C4-2B (cell line): ENCODE results near the gene NTRK2.

ENCODE experiments used
- H3K27ac ChIP-seq: fragments of 450-650 bp; 2 replicates; pipeline ENCODE4 v1.5.1; 2017
- ZFX ChIP-seq: fragments of 450-650 bp; IDR thresholded peaks from 2 replicates; pipeline ENCODE4 v1.6.1; 2017
- TF ChIP-seq, protein P1 (sequence below): fragments of 450-650 bp; conservative IDR thresholded peaks from 2 replicates; pipeline ENCODE4 v1.5.1; 2017; ENCODE audit warnings: mild to moderate bottlenecking

Gene NTRK2

DNA sequence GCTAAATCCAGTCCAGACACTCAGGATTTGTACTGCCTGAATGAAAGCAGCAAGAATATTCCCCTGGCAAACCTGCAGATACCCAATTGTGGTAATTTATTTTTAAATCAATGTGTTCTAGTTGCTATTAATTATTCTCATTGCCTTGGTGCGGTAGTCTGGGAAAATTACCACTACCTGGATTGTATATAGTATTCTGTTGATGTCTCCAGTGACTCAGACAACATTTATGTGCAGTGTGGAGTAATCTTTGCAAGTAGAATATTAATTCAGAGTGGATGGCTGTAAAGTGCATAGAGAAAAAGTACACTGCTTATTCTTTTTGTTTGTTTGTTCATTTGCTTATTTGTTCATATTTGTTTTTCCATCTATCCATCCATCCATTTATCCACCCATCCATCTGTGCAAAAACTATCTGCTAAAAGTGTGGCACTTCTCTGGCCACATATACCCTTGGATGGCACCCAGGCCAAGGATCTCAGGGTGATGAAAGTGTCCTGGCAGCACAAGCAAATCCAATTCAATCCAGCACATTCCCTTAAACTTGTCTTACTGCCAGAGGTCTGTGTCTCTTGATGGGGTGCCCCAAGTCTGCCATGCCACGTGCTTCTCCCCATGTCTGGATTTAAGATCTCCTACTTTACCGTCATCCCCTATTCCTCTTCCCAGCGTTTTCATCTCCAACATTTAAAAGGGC, 41.3 kb downstream of the NTRK2 start:
- no peak overlapping the region for H3K27ac ChIP-seq
- TF ChIP-seq, protein P1, sequence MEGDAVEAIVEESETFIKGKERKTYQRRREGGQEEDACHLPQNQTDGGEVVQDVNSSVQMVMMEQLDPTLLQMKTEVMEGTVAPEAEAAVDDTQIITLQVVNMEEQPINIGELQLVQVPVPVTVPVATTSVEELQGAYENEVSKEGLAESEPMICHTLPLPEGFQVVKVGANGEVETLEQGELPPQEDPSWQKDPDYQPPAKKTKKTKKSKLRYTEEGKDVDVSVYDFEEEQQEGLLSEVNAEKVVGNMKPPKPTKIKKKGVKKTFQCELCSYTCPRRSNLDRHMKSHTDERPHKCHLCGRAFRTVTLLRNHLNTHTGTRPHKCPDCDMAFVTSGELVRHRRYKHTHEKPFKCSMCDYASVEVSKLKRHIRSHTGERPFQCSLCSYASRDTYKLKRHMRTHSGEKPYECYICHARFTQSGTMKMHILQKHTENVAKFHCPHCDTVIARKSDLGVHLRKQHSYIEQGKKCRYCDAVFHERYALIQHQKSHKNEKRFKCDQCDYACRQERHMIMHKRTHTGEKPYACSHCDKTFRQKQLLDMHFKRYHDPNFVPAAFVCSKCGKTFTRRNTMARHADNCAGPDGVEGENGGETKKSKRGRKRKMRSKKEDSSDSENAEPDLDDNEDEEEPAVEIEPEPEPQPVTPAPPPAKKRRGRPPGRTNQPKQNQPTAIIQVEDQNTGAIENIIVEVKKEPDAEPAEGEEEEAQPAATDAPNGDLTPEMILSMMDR = no peak
- TF ChIP-seq ZFX = no peak

DNA sequence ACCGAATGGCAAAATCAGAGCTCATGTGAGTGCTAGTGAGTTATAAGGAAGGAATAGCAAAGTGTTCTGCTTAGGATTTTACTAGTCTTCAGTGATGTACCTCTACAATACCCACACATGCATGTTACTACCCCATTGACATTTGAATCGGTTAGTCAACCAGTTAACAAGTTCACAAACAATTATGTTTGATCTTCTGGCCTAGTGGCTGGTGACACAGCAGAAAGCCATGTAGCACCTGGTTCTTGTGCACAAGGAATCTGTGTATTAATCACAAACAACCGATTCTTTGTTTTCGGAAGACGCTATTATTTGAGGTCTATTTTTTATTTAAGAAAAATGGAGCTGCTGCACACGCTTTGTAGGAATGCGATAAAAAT, 41.9 kb downstream of the NTRK2 start:
- TF ChIP-seq, protein P1 = no peak
- TF ChIP-seq ZFX = no peak
- no peak overlapping the region for H3K27ac ChIP-seq

DNA sequence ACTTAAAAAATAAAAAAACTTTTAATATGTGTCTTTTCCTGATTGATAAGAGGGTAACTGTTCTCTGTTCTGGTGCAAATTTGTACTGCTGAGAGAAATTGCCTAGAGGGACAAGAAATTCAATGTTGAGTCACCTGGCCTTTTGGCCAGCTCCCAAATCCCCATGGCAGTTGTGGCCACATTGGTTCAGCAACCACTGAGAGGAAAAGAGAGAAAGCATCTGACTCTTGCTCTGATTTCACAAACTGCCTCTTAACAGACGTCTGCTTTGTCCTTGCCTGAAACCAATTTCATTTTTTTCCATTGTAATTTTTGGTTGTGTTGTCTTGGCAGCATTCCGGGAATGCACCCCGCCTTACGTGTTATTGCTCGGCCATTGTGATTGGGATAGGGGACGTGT, 42.4 kb downstream of the NTRK2 start:
- TF ChIP-seq, protein P1 = no peak
- TF ChIP-seq ZFX = no peak
- H3K27ac ChIP-seq = no peak overlapping the region

DNA sequence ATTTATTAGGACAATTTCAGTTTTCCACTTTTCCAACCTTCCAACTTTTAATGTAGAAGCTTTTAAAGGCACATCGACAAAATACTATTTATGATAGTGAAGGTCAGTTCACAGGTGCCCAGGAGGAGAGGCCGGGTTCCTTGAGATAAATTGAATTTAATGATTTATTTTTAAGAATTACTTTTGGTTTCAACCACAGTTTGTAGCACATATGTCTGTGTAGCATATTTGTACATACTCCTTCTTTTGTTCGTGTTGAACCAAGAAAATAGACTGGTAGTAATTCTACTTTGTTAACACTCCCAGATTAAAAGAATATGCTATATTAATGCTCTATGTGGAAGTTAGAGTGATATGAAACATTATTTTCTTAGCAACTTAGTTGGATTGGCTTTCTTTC, 46.7 kb downstream of the NTRK2 start:
- no peak overlapping the region for H3K27ac ChIP-seq
- TF ChIP-seq, protein P1 = no peak
- no peak for TF ChIP-seq ZFX

DNA sequence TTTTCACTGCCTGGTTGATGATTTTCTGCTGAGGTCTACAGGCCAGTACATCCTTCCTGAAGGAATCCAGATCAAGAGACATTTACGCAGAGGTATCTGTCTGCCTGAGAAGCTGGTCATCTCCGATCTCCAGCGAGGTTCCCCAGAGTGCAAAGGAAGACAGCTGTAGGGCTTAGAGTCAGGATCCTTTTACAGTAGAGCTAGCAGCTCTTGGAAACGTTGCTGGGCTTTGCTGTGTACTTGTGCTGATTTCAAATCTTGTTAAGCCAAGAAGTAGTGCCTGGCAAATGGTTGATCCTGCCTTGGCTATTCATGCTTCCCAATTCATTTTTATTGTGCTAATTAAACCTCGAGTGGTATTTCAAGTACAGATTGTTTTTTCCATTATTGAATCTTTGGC, 48.9 kb downstream of the NTRK2 start:
- no peak overlapping the region for H3K27ac ChIP-seq
- TF ChIP-seq, protein P1 = no peak

DNA sequence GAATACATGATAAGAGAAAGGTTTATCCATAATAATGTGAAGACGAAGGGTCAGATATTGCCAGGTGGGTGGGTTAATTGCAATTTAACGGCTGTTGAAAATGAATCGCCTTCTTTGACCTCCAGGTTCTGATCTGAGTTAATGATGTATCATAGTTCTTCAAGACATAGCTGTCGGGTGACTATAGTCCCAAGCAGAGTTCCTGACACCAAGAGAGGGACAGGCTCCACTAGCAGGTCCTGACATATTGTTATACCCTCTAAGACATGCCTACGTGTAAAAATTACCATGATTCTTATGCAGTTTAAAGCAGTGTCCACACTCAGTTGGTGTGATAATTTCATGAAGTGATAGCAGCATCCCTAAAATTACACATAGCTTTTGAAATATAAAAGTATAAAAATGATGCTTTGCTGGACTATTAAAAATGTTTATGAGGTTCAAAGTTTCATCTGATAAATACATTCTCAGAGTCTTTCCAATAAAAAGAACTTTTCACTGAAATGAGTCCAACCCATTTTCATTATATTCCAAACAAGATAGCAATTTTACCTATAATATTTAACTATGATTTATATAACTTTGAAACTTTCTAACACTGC, 53.0 kb downstream of the NTRK2 start:
- H3K27ac ChIP-seq = no peak overlapping the region
- no peak for TF ChIP-seq ZFX
- TF ChIP-seq, protein P1 = no peak

DNA sequence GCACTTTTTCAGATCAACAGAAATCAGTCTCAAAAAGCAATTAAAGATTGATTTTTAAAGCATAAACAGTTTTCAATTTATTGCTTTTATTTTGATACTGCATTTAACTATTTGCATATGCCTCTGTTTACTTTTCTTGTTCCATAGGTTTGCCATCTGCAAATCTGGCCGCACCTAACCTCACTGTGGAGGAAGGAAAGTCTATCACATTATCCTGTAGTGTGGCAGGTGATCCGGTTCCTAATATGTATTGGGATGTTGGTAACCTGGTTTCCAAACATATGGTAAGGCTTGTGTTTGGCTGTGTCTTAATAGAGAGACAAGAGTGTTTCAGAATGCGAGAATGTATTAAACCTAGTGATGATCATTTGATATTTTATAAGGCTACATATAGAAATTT, 53.9 kb downstream of the NTRK2 start:
- no peak overlapping the region for H3K27ac ChIP-seq
- TF ChIP-seq ZFX = no peak
- TF ChIP-seq, protein P1 = no peak
